HepG2 (cell line): Measurements from ENCODE around the gene TGFBR1. TPM values are rescaled to one million over a fixed set of nuclear protein-coding genes. Genes with fewer than 3 reads are reported as not detected.

ENCODE experiments used
- BORCS8-MEF2B ChIP-seq: sonication (generic); formaldehyde crosslinking; IDR thresholded peaks from 2 replicates; pipeline ENCODE4 v1.8.0; 2022; ENCODE audit warnings: mild to moderate bottlenecking, missing genetic modification reagents
- EZH2 ChIP-seq: conservative IDR thresholded peaks from 2 replicates; pipeline ENCODE4 v1.6.1; 2012; ENCODE audit warnings: mild to moderate bottlenecking, low read depth, low read length, moderate library complexity
- GFI1 ChIP-seq: sonication (generic); formaldehyde crosslinking; IDR thresholded peaks from 2 replicates; pipeline ENCODE4 v1.5.0; 2020; ENCODE audit warnings: missing genetic modification reagents, mild to moderate bottlenecking, borderline replicate concordance
- HNF4A ChIP-seq: sonication (generic); formaldehyde crosslinking; IDR thresholded peaks from 2 replicates; pipeline ENCODE4 v1.4.0; 2020; ENCODE audit warnings: missing genetic modification reagents
- MAFF ChIP-seq: IDR thresholded peaks from 2 replicates; pipeline ENCODE4 v1.6.1; 2011; ENCODE audit warnings: low read depth, low read length, improper control_type of control experiment
- ZMYM2 ChIP-seq: sonication (generic); formaldehyde crosslinking; IDR thresholded peaks from 2 replicates; pipeline ENCODE4 v1.8.0; 2022; ENCODE audit warnings: mild to moderate bottlenecking, missing genetic modification reagents
- ZNF263 ChIP-seq: sonication (generic); formaldehyde crosslinking; IDR thresholded peaks from 2 replicates; pipeline ENCODE4 v1.4.0; 2020; ENCODE audit warnings: missing genetic modification reagents
- ZNF329 ChIP-seq: sonication (generic); formaldehyde crosslinking; IDR thresholded peaks from 2 replicates; pipeline ENCODE4 v1.9.0; 2021; ENCODE audit warnings: low read depth, mild to moderate bottlenecking, missing genetic modification reagents
- ZNF484 ChIP-seq: sonication (generic); formaldehyde crosslinking; IDR thresholded peaks from 2 replicates; pipeline ENCODE4 v1.5.1; 2020; ENCODE audit warnings: mild to moderate bottlenecking, low read depth, missing genetic modification reagents, borderline replicate concordance
- ZNF558 ChIP-seq: sonication (generic); formaldehyde crosslinking; IDR thresholded peaks from 2 replicates; pipeline ENCODE4 v1.9.0; 2022; ENCODE audit warnings: mild to moderate bottlenecking, missing genetic modification reagents, borderline replicate concordance
- ZNF710 ChIP-seq: sonication (generic); formaldehyde crosslinking; IDR thresholded peaks from 2 replicates; pipeline ENCODE4 v1.5.0; 2020; ENCODE audit warnings: mild to moderate bottlenecking, missing genetic modification reagents, borderline replicate concordance
- ZNF740 ChIP-seq: sonication (generic); formaldehyde crosslinking; IDR thresholded peaks from 2 replicates; pipeline ENCODE4 v1.4.0; 2020; ENCODE audit warnings: missing genetic modification reagents
- ZNF83 ChIP-seq: sonication (generic); formaldehyde crosslinking; IDR thresholded peaks from 2 replicates; pipeline ENCODE4 v1.4.0; 2020; ENCODE audit warnings: missing genetic modification reagents, mild to moderate bottlenecking, borderline replicate concordance
- polyA plus RNA-seq, 8 experiments: library from polyadenylated mRNA; depleted of rRNA in 3 of 8; stranded (reverse) in 7 of 8; unstranded in 1 of 8; fragments of >200 nt; fragmentation: Illumina TruSeq in 4 of 8; extraction: Trizol in 4 of 8; gene quantifications; 2 replicates each; pipeline versions ENCODE4 v1.2.1 to v1.2.3, GENCODE V29; 2011 to 2016; ENCODE audit warnings: low read depth in 4 of 8, missing spikeins in 1 of 8, mixed read lengths in 1 of 8; ENCODE audit not compliant: insufficient read depth in 1 of 8
- total RNA-seq, 5 experiments: library from RNA; depleted of rRNA; stranded (reverse); fragments of >200 nt; fragmentation: Illumina TruSeq; extraction: Trizol; gene quantifications; 2 replicates each; pipeline ENCODE4 v1.2.3, GENCODE V29; 2016; ENCODE audit warnings: low read depth in 1 of 5

TGFBR1 gene
- total and polyA plus RNA-seq, 2 of the 13 experiments (the other 11 are each of a cell fraction or from before 2014, with no cell fraction given): 16.8 to 23.9 TPM

GRCh38 chr9:99173570-99174504 is 68.9 kb downstream of the TGFBR1 start (continued):
- TF ChIP-seq ZNF263: peak; percentile 47; the same call in 1 of the 2 replicates
- no peak for TF ChIP-seq ZNF558
- no peak for TF ChIP-seq ZNF83 (CRISPR knock-in tag)
- TF ChIP-seq HNF4A (CRISPR knock-in tag): no peak
- no peak for TF ChIP-seq BORCS8-MEF2B (CRISPR knock-in tag)
- no peak for TF ChIP-seq EZH2
- TF ChIP-seq ZNF710 (CRISPR knock-in tag): peak; percentile 48; the same call in 1 of the 2 replicates
- no peak for TF ChIP-seq ZNF329
- no peak for TF ChIP-seq ZNF484
- TF ChIP-seq ZMYM2 (CRISPR knock-in tag): no peak
- TF ChIP-seq GFI1 (CRISPR knock-in tag): no peak
- 0 out of 2 replicates have a peak, but pooled peaks have one; percentile 50 for TF ChIP-seq MAFF
- no peak for TF ChIP-seq ZNF740 (CRISPR knock-in tag)
